Naive thymus-derived CD4-positive, alpha-beta T cell (primary cell): Measurements from ENCODE around the gene CDC42EP1. TPM values are rescaled to one million over a fixed set of nuclear protein-coding genes. Genes with fewer than 3 reads are reported as not detected.
A peak's percentile ranks its signal among the peaks of the same experiment; 100 is the strongest.

Experiments used
- ATAC-seq: fragments of 150-1000 bp; cut with Tn5 transposase; 2 replicates; pipeline ENCODE4 v1.10.0; 2021; ENCODE audit warnings: mild to moderate bottlenecking, moderate library complexity
- CTCF ChIA-PET: fragments of 350-600 bp; sonication (Branson Sonifier 250); formaldehyde crosslinking; loops from one replicate; lab custom pipeline; 2021; ENCODE audit warnings: antibody characterized with exemption; lab: Charles Lee
- POLR2A ChIA-PET: fragments of 350-600 bp; sonication (Branson Sonifier 250); formaldehyde crosslinking; loops from one replicate; lab custom pipeline; 2021; ENCODE audit warnings: antibody characterized with exemption, inconsistent platforms; lab: Charles Lee
- DNase-seq, 9 donors: peaks; one replicate each; pipeline versions ENCODE4 v3.0.0 to v3.0.0-alpha.2; 2020 to 2022; ENCODE audit warnings: mixed read lengths in 1 of 9
- H3K27ac ChIP-seq: one replicate; pipeline ENCODE4 v1.7.0; 2013; ENCODE audit warnings: mild to moderate bottlenecking, low read depth, low read length, moderate library complexity
- H3K27me3 ChIP-seq, 2 donors: one replicate each; pipeline ENCODE4 v1.7.0; 2013; ENCODE audit warnings: low read length in 2 of 2, mild to moderate bottlenecking in 2 of 2, moderate library complexity in 2 of 2; ENCODE audit not compliant: control insufficient read depth in 2 of 2, insufficient read depth in 2 of 2
- H3K36me3 ChIP-seq, 3 experiments: 1 replicate in 2 of 3; 2 replicates in 1 of 3; pipeline ENCODE4 v1.7.0; 2013; ENCODE audit warnings: low read length in 3 of 3, mild to moderate bottlenecking in 3 of 3, moderate library complexity in 1 of 3; ENCODE audit not compliant: insufficient read depth in 3 of 3, control insufficient read depth in 2 of 3
- H3K4me1 ChIP-seq, 2 donors: one replicate each; pipeline ENCODE4 v1.7.0; 2013; ENCODE audit warnings: low read length in 2 of 2, mild to moderate bottlenecking in 2 of 2, moderate library complexity in 1 of 2; ENCODE audit not compliant: control insufficient read depth in 2 of 2, insufficient read depth in 2 of 2
- H3K4me3 ChIP-seq: 2 replicates; pipeline ENCODE4 v1.7.0; 2013; ENCODE audit warnings: mild to moderate bottlenecking, low read length
- H3K9me3 ChIP-seq, 3 experiments: 1 replicate in 2 of 3; 2 replicates in 1 of 3; pipeline ENCODE4 v1.7.0; 2013; ENCODE audit warnings: low read length in 3 of 3; ENCODE audit not compliant: control insufficient read depth in 2 of 3
- H3K27ac Mint-ChIP-seq, 9 donors: one replicate each; pipeline ENCODE4 v1.8.0; 2020 to 2022; ENCODE audit warnings: mixed read lengths in 9 of 9, mild to moderate bottlenecking in 8 of 9, moderate library complexity in 5 of 9, inconsistent platforms in 2 of 9
- H3K27me3 Mint-ChIP-seq, 5 donors: one replicate each; pipeline ENCODE4 v1.8.0; 2021 to 2022; ENCODE audit warnings: mixed read lengths in 5 of 5, mild to moderate bottlenecking in 1 of 5
- H3K36me3 Mint-ChIP-seq, 5 donors: one replicate each; pipeline ENCODE4 v1.8.0; 2020 to 2022; ENCODE audit warnings: mixed read lengths in 5 of 5, mild to moderate bottlenecking in 3 of 5, inconsistent platforms in 1 of 5
- H3K4me1 Mint-ChIP-seq, 7 donors: one replicate each; pipeline ENCODE4 v1.8.0; 2020 to 2022; ENCODE audit warnings: mixed read lengths in 7 of 7, mild to moderate bottlenecking in 3 of 7, inconsistent platforms in 1 of 7
- H3K4me3 Mint-ChIP-seq, 10 donors: one replicate each; pipeline ENCODE4 v1.8.0; 2020 to 2022; ENCODE audit warnings: mild to moderate bottlenecking in 10 of 10, mixed read lengths in 10 of 10, moderate library complexity in 6 of 10, inconsistent platforms in 2 of 10
- H3K9me3 Mint-ChIP-seq, 11 donors: one replicate each; pipeline ENCODE4 v1.8.0; 2020 to 2022; ENCODE audit warnings: mixed read lengths in 11 of 11, mild to moderate bottlenecking in 4 of 11, inconsistent platforms in 1 of 11, moderate library complexity in 1 of 11
- intact Hi-C, 2 donors: fragments of 100-400 bp; cut with micrococcal nuclease; formaldehyde crosslinking; loops; one replicate each; pipeline ENCODE4 v1.15.1; 2023
- polyA plus RNA-seq, 2 donors: library from polyadenylated mRNA; unstranded; fragments of 300-500 nt; fragmentation: Illumina TruSeq; gene quantifications; one replicate each; pipeline ENCODE4 v1.2.3, GENCODE V29; 2021
- total RNA-seq, 6 experiments: library from RNA in 5 of 6; stranded (reverse) in 5 of 6; gene quantifications; 1 replicate in 5 of 6; 2 replicates in 1 of 6; pipeline ENCODE4 v1.2.3 and lab custom pipeline; 2021 to 2026

CDC42EP1 gene
- total and polyA plus RNA-seq, 7 experiments from 2014 or later: 0.27 to 1.6 (median 0.62) TPM; not detected in 3

DNA sequence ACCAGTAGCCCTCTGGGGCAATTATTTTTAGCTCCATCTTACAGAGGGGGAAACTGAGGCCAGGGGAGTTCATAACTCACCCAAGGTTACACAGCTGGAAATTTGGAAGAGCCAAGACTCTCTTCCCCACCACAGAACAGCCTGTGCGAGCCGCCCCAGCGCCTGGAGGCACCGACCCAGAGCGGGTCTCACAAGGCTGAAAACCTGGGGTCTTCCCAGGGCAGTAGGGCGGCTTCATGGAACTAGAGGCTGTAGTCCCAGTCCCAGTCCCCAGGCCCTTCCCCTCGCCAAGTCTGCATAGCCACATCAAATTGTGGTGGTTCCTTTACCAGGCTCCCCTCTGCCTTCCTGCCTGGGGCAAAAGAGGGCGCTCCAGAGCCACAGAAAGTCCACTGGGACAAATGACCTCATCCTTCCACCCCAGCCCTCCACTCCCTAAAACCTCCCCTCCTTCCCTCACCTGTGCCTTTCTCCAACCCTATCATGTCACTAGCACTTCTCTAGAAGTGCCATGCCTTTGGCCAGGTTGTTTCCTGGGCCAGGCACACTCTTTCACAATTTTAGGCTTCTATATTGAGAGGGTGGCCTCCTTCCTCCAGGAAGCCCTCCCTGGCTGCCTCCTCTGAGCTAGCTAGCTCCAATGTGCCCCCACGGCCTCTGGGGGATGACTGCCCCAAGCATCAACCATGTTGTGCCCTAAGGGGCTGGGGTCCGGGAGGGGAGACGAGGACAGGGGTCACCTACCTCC, 15.2 kb upstream of the CDC42EP1 start:
- intact Hi-C loops: loop anchor here in 1 of 2 donors (1.0 kb wide), 1 partner anchor 22 kb away; no protein-coding TSS in a partner anchor
- H3K4me1 Mint-ChIP-seq: peaks cover 8 to 27% (median 11%) of the 10 kb centered on the region in 7 donors
- no peaks in the 10 kb centered on the region for H3K9me3 Mint-ChIP-seq
- no peak overlapping the region for H3K4me3 ChIP-seq
- H3K27ac Mint-ChIP-seq: peak overlapping the region in 1 of 9 donors; percentile 50
- ATAC-seq (peak; percentile 77), DNase-seq (peak in 5 of 9 donors; percentile 31 to 65 (median 37))
- ChIA-PET POLR2A (no interaction called here), CTCF (interaction anchor here (1.4 to 3.2 kb wide), 3 partner anchors 22 to 47 kb away, joined by 11 to 14 read pairs (median 12); no protein-coding TSS in a partner anchor)
- no peaks in the 10 kb centered on the region for H3K36me3 Mint-ChIP-seq
- H3K9me3 ChIP-seq: no peaks in the 10 kb centered on the region
- H3K27ac ChIP-seq: no peak overlapping the region
- H3K36me3 ChIP-seq: no peaks in the 10 kb centered on the region
- H3K4me3 Mint-ChIP-seq: peak overlapping the region in 1 of 10 donors; percentile 17
- H3K27me3 Mint-ChIP-seq: peaks cover 0 to 14% (median 6%) of the 10 kb centered on the region in 5 donors
- H3K27me3 ChIP-seq: peaks cover 0 to 1% of the 10 kb centered on the region in 2 donors
- peaks cover 0 to 7% of the 10 kb centered on the region in 2 donors for H3K4me1 ChIP-seq

DNA sequence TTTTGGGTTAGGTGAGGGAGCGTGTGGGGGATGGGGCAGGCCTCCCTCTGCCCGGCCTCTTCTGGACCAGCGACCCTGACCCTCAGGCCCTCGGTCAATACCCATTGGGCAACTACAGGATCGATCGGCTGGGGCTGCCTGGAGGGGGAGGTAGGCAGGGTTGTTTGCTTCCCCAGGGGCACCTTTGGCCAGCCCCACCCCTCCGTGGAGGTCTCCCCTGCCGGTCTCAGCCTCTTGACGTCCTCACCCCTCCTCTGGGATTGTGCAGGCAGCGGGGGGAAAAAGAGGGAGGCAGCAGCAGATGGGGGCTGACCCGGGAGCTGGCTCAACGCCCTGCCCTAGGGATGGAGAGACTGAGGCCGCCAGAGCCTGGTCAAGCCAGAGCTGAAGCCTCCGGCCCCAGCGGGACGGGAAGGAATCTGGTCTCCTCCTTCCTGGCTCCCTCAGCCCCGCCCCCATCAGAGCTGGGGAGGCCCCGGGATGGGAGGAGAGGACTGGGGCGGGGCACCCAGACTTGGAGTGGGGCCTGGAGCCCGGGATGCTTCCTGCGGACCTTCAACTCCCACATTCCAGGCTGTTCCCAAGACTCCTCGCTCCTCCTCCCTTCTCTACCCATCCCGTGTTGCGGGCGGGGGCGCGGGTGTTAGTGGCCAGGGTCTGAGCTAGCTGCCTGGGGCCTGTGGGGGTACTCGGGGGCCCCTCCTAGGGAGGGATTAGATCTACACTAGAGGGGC, 14.4 kb upstream of the CDC42EP1 start:
- no peak for DNase-seq
- H3K4me1 Mint-ChIP-seq: peaks cover 4 to 20% (median 7%) of the 10 kb centered on the region in 7 donors
- H3K36me3 Mint-ChIP-seq: no peaks in the 10 kb centered on the region
- no peaks in the 10 kb centered on the region for H3K9me3 Mint-ChIP-seq
- H3K27ac Mint-ChIP-seq: peak overlapping the region in 1 of 9 donors; percentile 50
- CTCF ChIA-PET: interaction anchor here (1.2 to 3.2 kb wide), 3 partner anchors 21 to 46 kb away, joined by 3 to 14 read pairs (median 11); no protein-coding TSS in a partner anchor
- H3K4me3 ChIP-seq: no peak overlapping the region
- no peaks in the 10 kb centered on the region for H3K9me3 ChIP-seq
- no peaks in the 10 kb centered on the region for H3K36me3 ChIP-seq
- ATAC-seq: no peak
- intact Hi-C loops: loop anchor here in 1 of 2 donors (1.0 kb wide), 1 partner anchor 21 kb away; no protein-coding TSS in a partner anchor
- H3K27me3 ChIP-seq: no peaks in the 10 kb centered on the region
- H3K4me1 ChIP-seq: peaks cover 0 to 7% of the 10 kb centered on the region in 2 donors
- H3K27ac ChIP-seq: no peak overlapping the region
- POLR2A ChIA-PET: interaction anchor here (2.1 kb wide), 1 partner anchor 21 kb away, joined by 8 read pairs; no protein-coding TSS in a partner anchor
- no peak overlapping the region for H3K4me3 Mint-ChIP-seq
- peaks cover 0 to 10% (median 6%) of the 10 kb centered on the region in 5 donors for H3K27me3 Mint-ChIP-seq

- Mint-ChIP-seq H3K27ac (peak overlapping the region in 1 of 9 donors; percentile 28), H3K9me3 (no peaks in the 10 kb centered on the region), H3K27me3 (peaks cover 0 to 18% (median 5%) of the 10 kb centered on the region in 5 donors), H3K4me3 (no peak overlapping the region), H3K4me1 (peaks cover 2 to 15% (median 6%) of the 10 kb centered on the region in 7 donors), H3K36me3 (no peaks in the 10 kb centered on the region)
- intact Hi-C loops: no loop called here
- H3K36me3 ChIP-seq: no peaks in the 10 kb centered on the region
- CTCF ChIA-PET: interaction anchor here (1.2 to 3.2 kb wide), 4 partner anchors 18 to 46 kb away, joined by 3 to 14 read pairs (median 8); no protein-coding TSS in a partner anchor
- ATAC-seq (no peak), DNase-seq (no peak)
- no peak overlapping the region for H3K27ac ChIP-seq
- POLR2A ChIA-PET: interaction anchor here (1.2 to 2.1 kb wide), 2 partner anchors 16 to 20 kb away, joined by 4 to 8 read pairs; no protein-coding TSS in a partner anchor
- H3K9me3 ChIP-seq: no peaks in the 10 kb centered on the region
- no peak overlapping the region for H3K4me3 ChIP-seq
- H3K4me1 ChIP-seq: peaks cover 0 to 7% of the 10 kb centered on the region in 2 donors
- no peaks in the 10 kb centered on the region for H3K27me3 ChIP-seq
Observed at GRCh38 chr22:37546437-37547250, 13.6 kb upstream of the CDC42EP1 start.

- Mint-ChIP-seq H3K4me3 (no peak overlapping the region), H3K27me3 (peaks cover 0 to 19% (median 5%) of the 10 kb centered on the region in 5 donors), H3K36me3 (no peaks in the 10 kb centered on the region), H3K27ac (no peak overlapping the region), H3K9me3 (no peaks in the 10 kb centered on the region), H3K4me1 (peaks cover 0 to 9% (median 6%) of the 10 kb centered on the region in 7 donors)
- Histone ChIP-seq H3K27me3 (no peaks in the 10 kb centered on the region), H3K27ac (no peak overlapping the region), H3K4me3 (no peak overlapping the region), H3K9me3 (no peaks in the 10 kb centered on the region), H3K4me1 (peaks cover 0 to 7% of the 10 kb centered on the region in 2 donors), H3K36me3 (no peaks in the 10 kb centered on the region)
- POLR2A ChIA-PET: interaction anchor here (1.2 to 2.1 kb wide), 2 partner anchors 15 to 19 kb away, joined by 4 to 8 read pairs; no protein-coding TSS in a partner anchor
- CTCF ChIA-PET: interaction anchor here (1.4 to 2.3 kb wide), 2 partner anchors 17 to 19 kb away, joined by 4 to 14 read pairs; no protein-coding TSS in a partner anchor
- intact Hi-C loops: no loop called here
- DNase-seq (no peak), ATAC-seq (no peak)
Observed at GRCh38 chr22:37547251-37547741, 13.0 kb upstream of the CDC42EP1 start.

GRCh38 chr22:37549704-37550059, 10.6 kb upstream of the CDC42EP1 start:
- intact Hi-C loops: no loop called here
- H3K36me3 ChIP-seq: no peaks in the 10 kb centered on the region
- no peaks in the 10 kb centered on the region for H3K9me3 ChIP-seq
- Mint-ChIP-seq H3K9me3 (no peaks in the 10 kb centered on the region), H3K4me3 (no peak overlapping the region), H3K36me3 (no peaks in the 10 kb centered on the region), H3K27ac (no peak overlapping the region), H3K4me1 (peaks cover 0 to 7% (median 6%) of the 10 kb centered on the region in 7 donors), H3K27me3 (peaks cover 3 to 28% (median 4%) of the 10 kb centered on the region in 5 donors)
- no peak for ATAC-seq
- no peak for DNase-seq
- ChIA-PET CTCF (interaction anchor here (1.2 to 1.9 kb wide), 3 partner anchors 11 to 17 kb away, joined by 3 to 14 read pairs (median 12); no protein-coding TSS in a partner anchor), POLR2A (no interaction called here)
- peaks cover 0 to 7% of the 10 kb centered on the region in 2 donors for H3K4me1 ChIP-seq
- no peak overlapping the region for H3K4me3 ChIP-seq
- H3K27ac ChIP-seq: no peak overlapping the region
- no peaks in the 10 kb centered on the region for H3K27me3 ChIP-seq
